ENCODE results near the gene ZNF473. TPM values are rescaled to one million over a fixed set of nuclear protein-coding genes. Genes with fewer than 3 reads are reported as not detected.

Gene ZNF473
- total and polyA plus RNA-seq, 2 of the 13 experiments (the other 11 are each of a cell fraction or from before 2014, with no cell fraction given): 5.8 to 11.9 TPM

DNA sequence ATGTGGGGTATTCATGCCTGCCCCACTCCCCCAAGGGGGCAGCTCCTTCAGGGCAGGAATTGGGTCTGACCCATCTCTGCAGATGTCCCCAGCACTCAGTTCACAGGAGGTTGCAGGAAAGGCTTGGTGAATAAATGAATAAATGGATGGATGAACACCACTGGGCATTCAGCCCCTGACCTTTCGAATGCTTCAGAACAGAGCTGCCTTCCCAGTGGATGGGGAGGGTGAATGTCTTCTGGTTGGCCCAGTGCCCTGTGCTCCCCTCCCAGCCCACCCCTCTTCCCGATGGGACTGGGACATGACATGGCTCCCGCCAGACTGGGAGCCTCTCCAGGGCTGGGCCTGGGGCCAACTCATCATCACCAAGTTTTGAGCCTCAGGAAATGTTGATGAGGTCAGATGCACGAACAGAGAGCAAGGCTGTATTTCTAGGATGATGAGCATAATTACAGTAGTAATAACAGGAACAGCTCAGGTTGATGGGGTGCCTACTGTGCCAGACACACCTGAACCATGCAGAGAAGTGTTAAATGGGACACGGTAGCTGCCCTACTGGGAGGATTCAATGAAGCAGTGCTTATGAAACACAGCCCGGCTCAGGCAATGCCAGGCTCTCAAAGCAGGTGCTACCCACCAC, 26.3 kb upstream of the ZNF473 start (continued):
- TF ChIP-seq, protein P1, sequence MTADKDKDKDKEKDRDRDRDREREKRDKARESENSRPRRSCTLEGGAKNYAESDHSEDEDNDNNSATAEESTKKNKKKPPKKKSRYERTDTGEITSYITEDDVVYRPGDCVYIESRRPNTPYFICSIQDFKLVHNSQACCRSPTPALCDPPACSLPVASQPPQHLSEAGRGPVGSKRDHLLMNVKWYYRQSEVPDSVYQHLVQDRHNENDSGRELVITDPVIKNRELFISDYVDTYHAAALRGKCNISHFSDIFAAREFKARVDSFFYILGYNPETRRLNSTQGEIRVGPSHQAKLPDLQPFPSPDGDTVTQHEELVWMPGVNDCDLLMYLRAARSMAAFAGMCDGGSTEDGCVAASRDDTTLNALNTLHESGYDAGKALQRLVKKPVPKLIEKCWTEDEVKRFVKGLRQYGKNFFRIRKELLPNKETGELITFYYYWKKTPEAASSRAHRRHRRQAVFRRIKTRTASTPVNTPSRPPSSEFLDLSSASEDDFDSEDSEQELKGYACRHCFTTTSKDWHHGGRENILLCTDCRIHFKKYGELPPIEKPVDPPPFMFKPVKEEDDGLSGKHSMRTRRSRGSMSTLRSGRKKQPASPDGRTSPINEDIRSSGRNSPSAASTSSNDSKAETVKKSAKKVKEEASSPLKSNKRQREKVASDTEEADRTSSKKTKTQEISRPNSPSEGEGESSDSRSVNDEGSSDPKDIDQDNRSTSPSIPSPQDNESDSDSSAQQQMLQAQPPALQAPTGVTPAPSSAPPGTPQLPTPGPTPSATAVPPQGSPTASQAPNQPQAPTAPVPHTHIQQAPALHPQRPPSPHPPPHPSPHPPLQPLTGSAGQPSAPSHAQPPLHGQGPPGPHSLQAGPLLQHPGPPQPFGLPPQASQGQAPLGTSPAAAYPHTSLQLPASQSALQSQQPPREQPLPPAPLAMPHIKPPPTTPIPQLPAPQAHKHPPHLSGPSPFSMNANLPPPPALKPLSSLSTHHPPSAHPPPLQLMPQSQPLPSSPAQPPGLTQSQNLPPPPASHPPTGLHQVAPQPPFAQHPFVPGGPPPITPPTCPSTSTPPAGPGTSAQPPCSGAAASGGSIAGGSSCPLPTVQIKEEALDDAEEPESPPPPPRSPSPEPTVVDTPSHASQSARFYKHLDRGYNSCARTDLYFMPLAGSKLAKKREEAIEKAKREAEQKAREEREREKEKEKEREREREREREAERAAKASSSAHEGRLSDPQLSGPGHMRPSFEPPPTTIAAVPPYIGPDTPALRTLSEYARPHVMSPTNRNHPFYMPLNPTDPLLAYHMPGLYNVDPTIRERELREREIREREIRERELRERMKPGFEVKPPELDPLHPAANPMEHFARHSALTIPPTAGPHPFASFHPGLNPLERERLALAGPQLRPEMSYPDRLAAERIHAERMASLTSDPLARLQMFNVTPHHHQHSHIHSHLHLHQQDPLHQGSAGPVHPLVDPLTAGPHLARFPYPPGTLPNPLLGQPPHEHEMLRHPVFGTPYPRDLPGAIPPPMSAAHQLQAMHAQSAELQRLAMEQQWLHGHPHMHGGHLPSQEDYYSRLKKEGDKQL (CRISPR knock-in tag; IDR thresholded peaks at IDR 0.05; ENCODE audit: low read depth): no peak
- TF ChIP-seq MLLT10 (CRISPR knock-in tag; IDR thresholded peaks at IDR 0.05): no peak
- no peak for TF ChIP-seq SP4 (CRISPR knock-in tag; IDR thresholded peaks at IDR 0.05)
- no peak for TF ChIP-seq STAT5B (CRISPR knock-in tag; IDR thresholded peaks at IDR 0.05)
- TF ChIP-seq, protein P2, sequence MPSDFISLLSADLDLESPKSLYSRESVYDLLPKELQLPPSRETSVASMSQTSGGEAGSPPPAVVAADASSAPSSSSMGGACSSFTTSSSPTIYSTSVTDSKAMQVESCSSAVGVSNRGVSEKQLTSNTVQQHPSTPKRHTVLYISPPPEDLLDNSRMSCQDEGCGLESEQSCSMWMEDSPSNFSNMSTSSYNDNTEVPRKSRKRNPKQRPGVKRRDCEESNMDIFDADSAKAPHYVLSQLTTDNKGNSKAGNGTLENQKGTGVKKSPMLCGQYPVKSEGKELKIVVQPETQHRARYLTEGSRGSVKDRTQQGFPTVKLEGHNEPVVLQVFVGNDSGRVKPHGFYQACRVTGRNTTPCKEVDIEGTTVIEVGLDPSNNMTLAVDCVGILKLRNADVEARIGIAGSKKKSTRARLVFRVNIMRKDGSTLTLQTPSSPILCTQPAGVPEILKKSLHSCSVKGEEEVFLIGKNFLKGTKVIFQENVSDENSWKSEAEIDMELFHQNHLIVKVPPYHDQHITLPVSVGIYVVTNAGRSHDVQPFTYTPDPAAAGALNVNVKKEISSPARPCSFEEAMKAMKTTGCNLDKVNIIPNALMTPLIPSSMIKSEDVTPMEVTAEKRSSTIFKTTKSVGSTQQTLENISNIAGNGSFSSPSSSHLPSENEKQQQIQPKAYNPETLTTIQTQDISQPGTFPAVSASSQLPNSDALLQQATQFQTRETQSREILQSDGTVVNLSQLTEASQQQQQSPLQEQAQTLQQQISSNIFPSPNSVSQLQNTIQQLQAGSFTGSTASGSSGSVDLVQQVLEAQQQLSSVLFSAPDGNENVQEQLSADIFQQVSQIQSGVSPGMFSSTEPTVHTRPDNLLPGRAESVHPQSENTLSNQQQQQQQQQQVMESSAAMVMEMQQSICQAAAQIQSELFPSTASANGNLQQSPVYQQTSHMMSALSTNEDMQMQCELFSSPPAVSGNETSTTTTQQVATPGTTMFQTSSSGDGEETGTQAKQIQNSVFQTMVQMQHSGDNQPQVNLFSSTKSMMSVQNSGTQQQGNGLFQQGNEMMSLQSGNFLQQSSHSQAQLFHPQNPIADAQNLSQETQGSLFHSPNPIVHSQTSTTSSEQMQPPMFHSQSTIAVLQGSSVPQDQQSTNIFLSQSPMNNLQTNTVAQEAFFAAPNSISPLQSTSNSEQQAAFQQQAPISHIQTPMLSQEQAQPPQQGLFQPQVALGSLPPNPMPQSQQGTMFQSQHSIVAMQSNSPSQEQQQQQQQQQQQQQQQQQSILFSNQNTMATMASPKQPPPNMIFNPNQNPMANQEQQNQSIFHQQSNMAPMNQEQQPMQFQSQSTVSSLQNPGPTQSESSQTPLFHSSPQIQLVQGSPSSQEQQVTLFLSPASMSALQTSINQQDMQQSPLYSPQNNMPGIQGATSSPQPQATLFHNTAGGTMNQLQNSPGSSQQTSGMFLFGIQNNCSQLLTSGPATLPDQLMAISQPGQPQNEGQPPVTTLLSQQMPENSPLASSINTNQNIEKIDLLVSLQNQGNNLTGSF (CRISPR knock-in tag; IDR thresholded peaks at IDR 0.05): no peak
